WERI-Rb-1 (cell line): ENCODE measurements around the gene WDCP.

Experiments
- DNase-seq: peaks from one replicate; pipeline ENCODE4 v3.0.0-alpha.2; 2020
- H3K27ac ChIP-seq: fragments of 250-450 bp; sonication (Bioruptor Pico); 2 replicates; pipeline ENCODE4 v1.5.1; 2020; ENCODE audit warnings: mild to moderate bottlenecking, moderate library complexity
- H3K27me3 ChIP-seq: fragments of 250-450 bp; sonication (Bioruptor Pico); 2 replicates; pipeline ENCODE4 v1.5.1; 2021; ENCODE audit warnings: mild to moderate bottlenecking, low read depth, moderate library complexity; ENCODE audit not compliant: insufficient read depth, severe bottlenecking
- H3K36me3 ChIP-seq: fragments of 250-450 bp; sonication (Bioruptor Pico); 2 replicates; pipeline ENCODE4 v1.5.1; 2020; ENCODE audit warnings: mild to moderate bottlenecking, moderate library complexity
- H3K4me3 ChIP-seq: 2 replicates; pipeline ENCODE4 v1.5.1; 2011; ENCODE audit warnings: low read depth, mild to moderate bottlenecking, control low read depth, low read length
- H3K9me3 ChIP-seq: fragments of 250-450 bp; sonication (Bioruptor Pico); 2 replicates; pipeline ENCODE4 v1.5.1; 2021; ENCODE audit warnings: mild to moderate bottlenecking, moderate library complexity; ENCODE audit not compliant: severe bottlenecking
- TF ChIP-seq, protein P1 (sequence below): IDR thresholded peaks from 2 replicates; pipeline ENCODE4 v1.5.1; 2011; ENCODE audit warnings: low read depth, mild to moderate bottlenecking, control low read depth, inconsistent platforms, low read length

The WDCP gene

DNA sequence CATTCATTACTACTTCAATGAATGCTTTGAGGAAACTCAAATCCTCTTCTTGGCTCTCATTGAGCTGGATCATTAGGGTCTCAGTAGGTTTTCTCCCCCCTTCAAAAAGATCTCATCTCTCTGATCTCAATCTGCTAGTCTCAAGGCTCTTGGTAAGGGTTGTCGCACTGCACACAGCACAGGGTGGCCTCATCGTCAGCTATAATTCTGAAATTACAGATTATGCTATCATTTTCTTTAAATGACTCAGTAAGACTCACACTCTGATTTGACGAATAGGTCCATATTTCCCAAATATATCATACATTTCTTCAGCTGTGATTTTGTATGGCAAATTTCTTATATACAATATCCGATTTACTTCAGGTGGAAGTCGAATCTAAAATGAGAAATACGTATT lies 26.6 kb upstream of the WDCP start:
- no peak overlapping the region for H3K27ac ChIP-seq
- TF ChIP-seq, protein P1, sequence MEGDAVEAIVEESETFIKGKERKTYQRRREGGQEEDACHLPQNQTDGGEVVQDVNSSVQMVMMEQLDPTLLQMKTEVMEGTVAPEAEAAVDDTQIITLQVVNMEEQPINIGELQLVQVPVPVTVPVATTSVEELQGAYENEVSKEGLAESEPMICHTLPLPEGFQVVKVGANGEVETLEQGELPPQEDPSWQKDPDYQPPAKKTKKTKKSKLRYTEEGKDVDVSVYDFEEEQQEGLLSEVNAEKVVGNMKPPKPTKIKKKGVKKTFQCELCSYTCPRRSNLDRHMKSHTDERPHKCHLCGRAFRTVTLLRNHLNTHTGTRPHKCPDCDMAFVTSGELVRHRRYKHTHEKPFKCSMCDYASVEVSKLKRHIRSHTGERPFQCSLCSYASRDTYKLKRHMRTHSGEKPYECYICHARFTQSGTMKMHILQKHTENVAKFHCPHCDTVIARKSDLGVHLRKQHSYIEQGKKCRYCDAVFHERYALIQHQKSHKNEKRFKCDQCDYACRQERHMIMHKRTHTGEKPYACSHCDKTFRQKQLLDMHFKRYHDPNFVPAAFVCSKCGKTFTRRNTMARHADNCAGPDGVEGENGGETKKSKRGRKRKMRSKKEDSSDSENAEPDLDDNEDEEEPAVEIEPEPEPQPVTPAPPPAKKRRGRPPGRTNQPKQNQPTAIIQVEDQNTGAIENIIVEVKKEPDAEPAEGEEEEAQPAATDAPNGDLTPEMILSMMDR = no peak
- H3K4me3 ChIP-seq = no peak overlapping the region
- H3K9me3 ChIP-seq = no peaks in the 10 kb centered on the region
- H3K27me3 ChIP-seq = no peaks in the 10 kb centered on the region
- peaks cover 58% of the 10 kb centered on the region for H3K36me3 ChIP-seq
- no peak for DNase-seq

DNA sequence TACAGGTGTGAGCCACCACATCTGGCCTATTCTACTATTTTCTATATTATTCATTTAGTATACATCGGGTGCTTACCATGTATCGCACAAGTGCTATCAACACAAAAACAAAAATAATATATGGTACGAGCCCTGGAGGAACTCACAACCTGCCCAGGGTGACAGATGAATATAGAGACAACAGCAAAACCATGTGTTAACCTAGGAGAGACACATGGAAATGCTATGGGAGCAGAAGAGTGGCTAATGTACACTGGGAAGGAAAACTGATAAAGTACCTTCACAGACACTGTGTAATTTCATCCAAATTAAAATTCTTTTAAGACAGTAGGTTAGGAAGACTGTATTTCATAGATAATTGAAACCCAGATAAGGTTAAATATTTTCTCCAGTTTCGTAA lies 25.1 kb upstream of the WDCP start:
- H3K27me3 ChIP-seq = no peaks in the 10 kb centered on the region
- no peak overlapping the region for H3K27ac ChIP-seq
- TF ChIP-seq, protein P1 = no peak
- DNase-seq = no peak
- peaks cover 72% of the 10 kb centered on the region for H3K36me3 ChIP-seq
- H3K4me3 ChIP-seq = no peak overlapping the region
- H3K9me3 ChIP-seq = no peaks in the 10 kb centered on the region

DNA sequence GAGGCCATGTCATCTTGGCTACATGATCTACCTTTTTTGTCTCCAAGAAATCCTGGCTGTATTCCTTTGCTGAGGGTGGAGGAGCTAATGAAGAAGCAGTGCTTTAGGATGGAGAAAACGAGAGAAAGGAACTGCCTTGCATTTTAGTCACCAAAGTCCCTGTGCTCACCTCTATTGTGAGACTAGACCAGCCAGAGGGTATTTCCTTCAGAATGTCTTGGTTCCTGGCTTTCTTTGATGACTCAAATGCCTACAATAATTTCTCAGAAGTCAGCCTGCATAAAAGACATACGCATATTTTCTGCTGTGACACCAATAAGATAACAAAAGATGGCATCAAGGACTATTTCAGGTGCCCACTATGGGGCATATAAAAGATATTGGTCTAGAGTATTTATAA lies 18.1 kb upstream of the WDCP start:
- TF ChIP-seq, protein P1 = no peak

DNA sequence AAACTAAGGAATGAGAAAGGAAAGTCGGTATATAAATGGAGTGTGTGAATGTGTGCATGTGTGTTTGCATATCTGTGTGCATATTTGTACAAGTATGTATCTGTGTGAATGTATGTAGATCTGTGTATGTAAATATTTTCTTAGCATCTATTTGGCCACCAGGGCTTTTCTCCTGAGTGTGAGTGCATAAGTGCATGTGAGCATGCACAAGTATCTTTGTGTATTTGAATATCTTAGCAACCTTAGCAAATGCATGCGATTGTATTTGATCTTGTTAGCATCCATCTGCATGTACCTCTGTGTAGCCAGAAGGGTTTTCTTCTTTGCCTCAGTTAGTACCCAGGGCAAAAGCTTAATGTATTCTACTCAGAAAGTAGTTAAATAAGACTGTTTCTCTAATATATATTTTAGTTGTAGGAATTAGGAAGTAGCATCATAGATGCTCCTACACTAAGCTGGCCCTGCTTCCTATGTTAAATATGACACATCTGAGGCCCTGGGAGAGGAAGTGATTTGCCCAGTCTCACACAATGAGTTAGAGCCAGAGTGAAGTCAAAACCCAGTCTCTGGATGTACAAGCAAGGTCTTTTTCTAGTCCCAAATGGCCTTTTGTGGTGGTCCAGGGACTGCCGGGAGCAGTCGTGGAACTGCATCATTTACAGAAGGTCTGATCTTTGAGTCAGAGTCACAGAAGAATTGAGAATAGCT lies 11.5 kb upstream of the WDCP start:
- Histone ChIP-seq H3K36me3 (no peaks in the 10 kb centered on the region), H3K9me3 (peaks cover 3% of the 10 kb centered on the region), H3K27me3 (no peaks in the 10 kb centered on the region), H3K4me3 (no peak overlapping the region), H3K27ac (no peak overlapping the region)
- TF ChIP-seq, protein P1 = no peak
- DNase-seq = no peak

More for the DNA sequence above, 18.1 kb upstream of the WDCP start:
- Histone ChIP-seq H3K4me3 (no peak overlapping the region), H3K27ac (no peak overlapping the region), H3K9me3 (no peaks in the 10 kb centered on the region), H3K36me3 (peaks cover 40% of the 10 kb centered on the region), H3K27me3 (no peaks in the 10 kb centered on the region)
- DNase-seq = no peak

DNA sequence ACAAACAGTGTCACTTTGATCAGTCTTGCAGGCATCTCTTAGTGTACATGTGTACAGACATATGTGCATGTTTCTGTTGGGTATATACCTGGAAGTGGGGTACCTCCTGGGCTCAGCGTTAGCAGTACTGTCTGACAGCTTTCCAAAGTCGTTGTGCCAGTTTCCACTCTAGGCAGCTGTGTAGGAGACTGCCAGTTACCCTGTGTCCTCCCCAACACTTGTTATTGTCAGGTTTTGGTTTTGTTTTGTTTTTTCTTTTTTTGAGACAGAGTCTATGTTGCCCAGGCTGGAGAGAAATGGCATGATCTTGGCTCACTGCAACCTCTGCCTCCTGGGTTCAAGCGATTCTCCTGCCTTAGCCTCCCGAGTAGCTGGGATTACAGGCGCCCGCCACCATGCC lies 8.6 kb upstream of the WDCP start:
- Histone ChIP-seq H3K27ac (no peak overlapping the region), H3K36me3 (no peaks in the 10 kb centered on the region), H3K27me3 (no peaks in the 10 kb centered on the region), H3K4me3 (no peak overlapping the region), H3K9me3 (peaks cover 3% of the 10 kb centered on the region)
- DNase-seq = no peak
- TF ChIP-seq, protein P1 = no peak
